ENCODE results near the gene PRR29.
"Not testable (repeated sequence)": the region's sequence is repeated elsewhere in the genome, so short reads cannot be mapped to it uniquely, and the experiment has no call there.

Gene PRR29

DNA sequence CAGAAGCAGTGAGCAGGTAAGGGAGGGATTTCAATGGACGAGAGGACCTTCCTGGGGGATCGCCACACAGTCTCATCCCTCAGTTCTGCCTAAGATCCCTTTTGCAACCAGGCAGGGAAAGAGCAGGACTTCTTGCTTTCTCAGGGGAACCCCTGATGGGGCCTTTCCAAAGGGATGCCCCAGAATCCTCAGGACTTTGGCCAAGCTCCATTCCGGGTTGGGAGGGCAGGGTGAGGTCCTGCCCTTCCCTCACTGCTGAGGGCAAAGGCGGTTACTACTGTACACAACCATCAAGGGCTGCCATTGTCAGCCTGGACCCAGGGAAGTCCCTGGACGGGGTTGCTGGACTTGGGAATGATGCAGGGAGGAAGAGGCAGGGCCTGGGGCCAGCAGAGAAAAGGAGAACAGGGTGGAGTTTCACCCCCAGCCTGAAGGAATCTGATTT lies 9.7 kb downstream of the PRR29 start:
- no peak overlapping the region for H3K27ac Mint-ChIP-seq
- H3K9me3 Mint-ChIP-seq = no peaks in the 10 kb centered on the region
- H3K36me3 Mint-ChIP-seq (ENCODE audit: low read depth) = peaks cover 24% of the 10 kb centered on the region
- no peak overlapping the region for H3K4me3 Mint-ChIP-seq
- H3K27me3 Mint-ChIP-seq (ENCODE audit: low read depth) = no peaks in the 10 kb centered on the region
- peaks cover 11% of the 10 kb centered on the region for H3K4me1 Mint-ChIP-seq (ENCODE audit: low read depth)

GRCh38 chr17:64008346-64008745 lies 10.2 kb downstream of the PRR29 start:
- Mint-ChIP-seq H3K4me3 (no peak overlapping the region), H3K27me3 (ENCODE audit: low read depth) (no peaks in the 10 kb centered on the region), H3K27ac (no peak overlapping the region), H3K9me3 (no peaks in the 10 kb centered on the region), H3K4me1 (ENCODE audit: low read depth) (peaks cover 13% of the 10 kb centered on the region), H3K36me3 (ENCODE audit: low read depth) (peaks cover 22% of the 10 kb centered on the region)

- peaks cover 16% of the 10 kb centered on the region for H3K4me1 Mint-ChIP-seq (ENCODE audit: low read depth)
- no peaks in the 10 kb centered on the region for H3K9me3 Mint-ChIP-seq
- no peak overlapping the region for H3K4me3 Mint-ChIP-seq
- peaks cover 22% of the 10 kb centered on the region for H3K36me3 Mint-ChIP-seq (ENCODE audit: low read depth)
- no peaks in the 10 kb centered on the region for H3K27me3 Mint-ChIP-seq (ENCODE audit: low read depth)
- H3K27ac Mint-ChIP-seq = no peak overlapping the region
These were observed 10.7 kb downstream of the PRR29 start for GRCh38 chr17:64008830-64009229.

DNA sequence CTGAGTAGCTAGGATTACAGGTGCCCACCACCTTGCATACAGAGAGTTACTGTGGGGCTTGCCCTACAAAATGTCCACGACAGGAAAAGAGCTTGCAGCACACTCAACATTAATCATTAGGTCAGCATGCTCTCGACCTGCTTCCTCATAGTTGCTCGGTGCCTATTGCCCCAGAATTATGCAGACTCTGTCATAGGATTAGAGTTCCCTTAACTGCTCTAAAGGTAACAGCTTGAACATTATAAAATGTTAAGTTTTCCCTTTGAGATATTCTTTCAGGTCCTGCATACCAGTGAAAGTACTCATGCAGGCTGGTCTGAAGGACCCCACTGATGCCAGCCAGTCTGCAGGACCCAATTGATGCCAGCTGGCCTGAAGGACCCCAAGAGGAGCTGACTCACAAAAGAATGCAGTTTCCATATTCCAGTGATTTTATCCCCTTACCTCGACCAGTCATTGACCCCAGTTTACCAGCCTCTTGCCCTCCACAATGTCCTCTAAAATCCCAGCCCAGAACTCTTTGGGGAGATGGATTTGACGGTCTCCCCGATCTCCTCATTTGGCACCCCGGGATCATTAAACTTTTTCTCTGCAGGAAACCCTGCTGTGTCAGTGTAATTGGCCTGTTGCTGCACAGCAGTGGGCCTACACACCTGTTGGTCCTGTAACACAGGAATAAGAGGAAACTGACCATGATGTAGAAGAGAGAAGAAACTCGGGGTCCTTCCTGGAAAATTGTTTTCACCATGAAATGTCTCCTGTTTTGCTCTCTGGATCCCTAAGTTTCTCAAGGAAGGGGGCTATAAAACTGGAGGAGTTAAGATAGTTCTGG lies 11.6 kb downstream of the PRR29 start:
- Mint-ChIP-seq H3K36me3 (ENCODE audit: low read depth) (peaks cover 22% of the 10 kb centered on the region), H3K4me3 (no peak overlapping the region), H3K27me3 (ENCODE audit: low read depth) (no peaks in the 10 kb centered on the region), H3K4me1 (ENCODE audit: low read depth) (peaks cover 22% of the 10 kb centered on the region), H3K27ac (no peak overlapping the region), H3K9me3 (no peaks in the 10 kb centered on the region)

- H3K4me3 Mint-ChIP-seq = peak overlapping the region; percentile 75
- no peaks in the 10 kb centered on the region for H3K27me3 Mint-ChIP-seq (ENCODE audit: low read depth)
- peak overlapping the region; percentile 94 for H3K27ac Mint-ChIP-seq
- H3K36me3 Mint-ChIP-seq (ENCODE audit: low read depth) = peaks cover 10% of the 10 kb centered on the region
- H3K4me1 Mint-ChIP-seq (ENCODE audit: low read depth) = peaks cover 45% of the 10 kb centered on the region
- H3K9me3 Mint-ChIP-seq = no peaks in the 10 kb centered on the region
These were observed 17.3 kb downstream of the PRR29 start for GRCh38 chr17:64015447-64015846.

DNA sequence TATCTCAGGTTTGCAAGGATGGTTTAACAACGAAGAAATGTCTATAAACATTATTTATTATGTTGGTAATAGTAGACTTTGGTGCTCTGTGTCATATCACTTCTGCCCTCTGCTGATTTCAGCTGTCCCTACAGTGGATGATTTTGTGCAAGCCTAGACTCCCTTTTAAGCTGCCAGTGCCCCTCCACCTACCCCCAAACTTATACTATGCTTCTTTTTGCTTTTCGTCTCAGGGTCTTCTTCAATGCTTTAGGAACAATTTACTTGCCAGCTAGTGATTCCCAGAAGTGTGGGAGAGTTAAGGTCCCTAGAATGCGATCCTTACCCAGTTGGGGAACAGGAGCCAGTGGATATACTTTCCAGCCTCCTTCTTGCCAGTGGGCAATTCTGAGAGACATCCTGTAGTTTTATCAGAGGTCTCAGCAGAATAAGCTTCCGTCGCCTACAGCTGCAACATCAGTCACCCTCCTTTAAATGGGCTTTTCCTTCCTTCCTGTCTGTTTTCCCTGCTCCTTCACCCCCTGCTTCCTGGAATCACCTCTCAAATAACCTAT lies 18.2 kb downstream of the PRR29 start:
- peaks cover 6% of the 10 kb centered on the region for H3K36me3 Mint-ChIP-seq (ENCODE audit: low read depth)
- no peaks in the 10 kb centered on the region for H3K27me3 Mint-ChIP-seq (ENCODE audit: low read depth)
- peaks cover 50% of the 10 kb centered on the region for H3K4me1 Mint-ChIP-seq (ENCODE audit: low read depth)
- H3K27ac Mint-ChIP-seq = peak overlapping the region; percentile 86
- H3K9me3 Mint-ChIP-seq = no peaks in the 10 kb centered on the region
- peak overlapping the region; percentile 80 for H3K4me3 Mint-ChIP-seq

- Mint-ChIP-seq H3K9me3 (no peaks in the 10 kb centered on the region), H3K4me1 (ENCODE audit: low read depth) (peaks cover 50% of the 10 kb centered on the region), H3K4me3 (peak overlapping the region; percentile 80)
These were observed 18.8 kb downstream of the PRR29 start for GRCh38 chr17:64016974-64017373.

DNA sequence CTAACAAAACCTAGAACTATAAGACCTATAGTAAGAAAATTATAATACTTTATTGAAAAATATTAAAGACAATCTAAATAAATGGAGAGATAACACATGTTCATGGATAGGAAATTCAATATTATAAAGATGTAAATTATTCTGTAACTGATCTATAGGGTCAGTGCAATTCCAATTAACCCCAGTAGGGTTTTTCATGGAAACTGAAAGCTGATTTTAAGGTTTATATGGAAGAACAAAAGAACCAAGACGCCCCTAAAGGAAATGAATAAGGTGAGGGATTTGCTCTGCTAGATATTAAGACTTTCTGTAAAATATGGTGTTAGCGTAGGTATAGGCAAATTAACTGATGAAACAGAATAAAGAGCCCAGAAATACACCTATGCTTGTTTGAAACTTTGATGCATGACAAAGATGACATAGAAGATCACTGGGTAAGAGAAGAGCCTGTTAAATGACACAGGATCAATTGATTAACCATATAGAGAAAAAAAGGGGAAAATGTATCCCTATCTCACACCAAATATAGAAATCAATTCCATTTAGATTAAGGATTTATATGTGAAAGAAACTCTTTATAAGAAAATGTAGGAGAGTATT lies 19.3 kb downstream of the PRR29 start:
- Mint-ChIP-seq H3K9me3 (no peaks in the 10 kb centered on the region), H3K27ac (peak overlapping the region; percentile 75), H3K27me3 (ENCODE audit: low read depth) (no peaks in the 10 kb centered on the region), H3K4me1 (ENCODE audit: low read depth) (peaks cover 54% of the 10 kb centered on the region), H3K36me3 (ENCODE audit: low read depth) (peaks cover 2% of the 10 kb centered on the region), H3K4me3 (peak overlapping the region; percentile 76)

More at GRCh38 chr17:64016974-64017373, 18.8 kb downstream of the PRR29 start:
- peak overlapping the region; percentile 86 for H3K27ac Mint-ChIP-seq
- peaks cover 3% of the 10 kb centered on the region for H3K36me3 Mint-ChIP-seq (ENCODE audit: low read depth)
- no peaks in the 10 kb centered on the region for H3K27me3 Mint-ChIP-seq (ENCODE audit: low read depth)

- not testable (repeated sequence) for H3K36me3 Mint-ChIP-seq (ENCODE audit: low read depth); H3K9me3 Mint-ChIP-seq
- peak overlapping the region; percentile 100 for H3K27ac Mint-ChIP-seq
These were observed 21.4 kb downstream of the PRR29 start for GRCh38 chr17:64019551-64019961.

DNA sequence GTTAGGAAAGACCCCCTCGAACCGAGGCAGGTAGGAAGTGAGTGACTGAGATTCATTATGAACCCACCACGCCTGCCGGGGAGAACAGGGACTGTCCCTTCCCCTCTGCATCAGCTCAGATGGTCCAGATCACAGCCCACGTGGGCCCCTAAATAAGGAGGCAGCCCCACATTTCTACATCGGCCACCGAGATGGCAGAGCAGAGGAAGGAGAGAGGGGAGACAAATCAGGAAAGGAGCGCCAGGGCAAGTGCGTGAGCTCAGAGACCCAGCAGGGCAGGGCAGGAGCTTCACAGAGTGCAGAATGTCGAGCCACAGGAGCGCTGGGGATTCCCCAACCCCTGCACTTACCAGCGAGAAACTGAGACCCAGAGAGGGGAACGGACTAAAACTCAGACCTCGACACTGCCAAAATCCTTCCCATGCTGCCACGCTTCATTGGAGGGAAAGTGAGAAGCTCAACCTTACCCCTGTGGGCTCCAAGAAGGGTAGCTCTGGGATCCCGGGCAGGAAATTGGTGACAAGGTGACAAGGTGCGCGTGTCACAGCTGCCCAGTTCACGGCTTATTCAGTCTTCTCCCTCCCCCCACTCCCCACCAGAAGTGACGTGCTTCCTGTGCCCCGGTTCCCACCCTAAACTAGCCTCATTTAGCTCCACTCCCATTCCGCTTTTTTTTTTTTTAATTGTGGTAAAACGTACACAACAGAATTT lies 22.1 kb downstream of the PRR29 start, which contains the start of gene ICAM2:
TSS of gene ICAM2 (minus strand) at position 578 of the 711 bp plus-strand sequence. CDS start 13,942 bp downstream, outside the sequence.
- Mint-ChIP-seq H3K27me3 (ENCODE audit: low read depth) (no peaks in the 10 kb centered on the region), H3K4me1 (ENCODE audit: low read depth) (peaks cover 59% of the 10 kb centered on the region), H3K36me3 (ENCODE audit: low read depth) (peaks cover 7% of the 10 kb centered on the region), H3K9me3 (no peaks in the 10 kb centered on the region), H3K4me3 (peak within 1 kb of the TSS; percentile 99), H3K27ac (peak within 1 kb of the TSS; percentile 100)

More at GRCh38 chr17:64019551-64019961, 21.4 kb downstream of the PRR29 start:
- not testable (repeated sequence) for H3K27me3 Mint-ChIP-seq (ENCODE audit: low read depth)
- Mint-ChIP-seq H3K4me3 (peak overlapping the region; percentile 99), H3K4me1 (ENCODE audit: low read depth) (peaks cover 57% of the 10 kb centered on the region)

DNA sequence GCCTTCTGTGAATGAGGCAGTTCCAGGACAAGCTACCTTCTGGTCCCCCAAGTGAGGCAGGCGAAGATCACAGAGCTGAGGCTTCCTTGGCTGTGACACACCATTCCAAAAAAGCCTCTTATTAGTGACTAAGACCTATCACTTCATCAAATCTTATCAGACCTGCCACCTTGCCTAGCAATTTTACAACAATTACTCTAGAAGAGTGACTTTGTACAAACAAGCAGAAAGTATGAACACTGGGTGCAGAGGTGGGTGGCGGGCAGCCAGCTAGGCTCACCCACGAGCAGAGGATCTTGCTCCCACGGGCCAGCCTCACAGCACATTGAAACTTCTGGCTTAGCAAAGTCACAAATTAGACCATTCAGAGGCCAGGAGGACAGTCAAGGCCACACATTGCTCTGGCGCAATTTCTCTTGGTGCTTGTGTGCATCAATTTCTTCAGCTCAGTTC lies 24.5 kb downstream of the PRR29 start:
- Mint-ChIP-seq H3K4me1 (ENCODE audit: low read depth) (peaks cover 55% of the 10 kb centered on the region), H3K27me3 (ENCODE audit: low read depth) (no peaks in the 10 kb centered on the region), H3K27ac (peak overlapping the region; percentile 82), H3K9me3 (no peaks in the 10 kb centered on the region), H3K4me3 (peak overlapping the region; percentile 51), H3K36me3 (ENCODE audit: low read depth) (peaks cover 10% of the 10 kb centered on the region)

GRCh38 chr17:64024215-64024654 lies 26.1 kb downstream of the PRR29 start:
- no peaks in the 10 kb centered on the region for H3K9me3 Mint-ChIP-seq
- H3K4me3 Mint-ChIP-seq = peak overlapping the region; percentile 12
- peaks cover 59% of the 10 kb centered on the region for H3K4me1 Mint-ChIP-seq (ENCODE audit: low read depth)
- no peaks in the 10 kb centered on the region for H3K27me3 Mint-ChIP-seq (ENCODE audit: low read depth)
- peak overlapping the region; percentile 76 for H3K27ac Mint-ChIP-seq
- peaks cover 10% of the 10 kb centered on the region for H3K36me3 Mint-ChIP-seq (ENCODE audit: low read depth)

DNA sequence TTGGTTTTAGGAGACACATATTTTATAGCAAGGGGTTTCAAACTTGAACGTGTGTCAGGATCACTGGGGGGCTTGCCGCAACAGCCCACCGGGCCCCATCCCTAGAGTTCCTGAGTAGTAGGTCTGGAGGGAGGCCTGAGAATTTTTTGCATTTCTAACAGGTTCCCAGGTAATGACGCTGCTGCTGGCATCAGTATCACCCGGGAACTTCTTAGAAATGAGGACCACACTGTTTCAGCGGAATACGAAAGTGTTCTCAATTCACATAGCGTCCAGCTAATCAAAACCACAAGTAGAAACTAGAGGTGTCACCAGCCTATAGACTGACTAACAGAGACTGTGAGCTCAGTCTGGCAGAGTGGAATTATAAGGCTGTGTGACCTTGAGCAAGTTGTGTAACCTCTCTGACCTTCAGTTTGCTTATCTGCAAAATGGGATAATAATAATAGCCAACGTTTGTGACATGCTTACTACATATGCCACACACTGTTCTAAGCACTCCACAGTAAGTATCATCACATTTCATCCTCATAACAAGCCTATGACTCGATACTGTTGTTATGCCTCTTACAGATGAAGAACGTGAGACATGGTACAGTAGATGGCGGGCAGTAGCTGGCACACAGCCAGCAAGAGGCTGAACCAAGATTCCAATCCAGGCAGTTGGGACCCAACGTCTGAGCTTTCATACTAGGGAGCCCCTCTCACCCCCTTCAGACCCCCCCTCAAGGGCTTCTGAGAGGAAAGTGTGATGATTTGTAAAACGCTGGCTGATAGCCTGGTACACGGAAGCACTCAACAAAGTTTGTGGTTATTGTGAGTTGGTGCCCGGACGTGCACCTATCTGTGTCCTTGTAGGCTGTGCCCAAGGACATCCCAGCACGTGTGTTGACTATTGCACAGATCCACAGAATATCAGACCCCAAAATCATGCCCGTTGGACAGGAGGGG lies 26.9 kb downstream of the PRR29 start:
- peaks cover 62% of the 10 kb centered on the region for H3K4me1 Mint-ChIP-seq (ENCODE audit: low read depth)
- peaks cover 13% of the 10 kb centered on the region for H3K36me3 Mint-ChIP-seq (ENCODE audit: low read depth)
- peak overlapping the region; percentile 71 for H3K4me3 Mint-ChIP-seq
- H3K27ac Mint-ChIP-seq = peak overlapping the region; percentile 76
- H3K27me3 Mint-ChIP-seq (ENCODE audit: low read depth) = no peaks in the 10 kb centered on the region
- no peaks in the 10 kb centered on the region for H3K9me3 Mint-ChIP-seq

Measured in T-helper 1 cell treated with Interleukin-12 subunit alpha and Interleukin-12 subunit beta and Interleukin-4 antibody, amounts not matched to agents 30 μg/mL and 1 μg/mL, for 36 hours (primary cell).